Heart right ventricle (tissue), 16 donors: ENCODE measurements around the gene KIF5A. TPM values are rescaled to one million over a fixed set of nuclear protein-coding genes. Genes with fewer than 3 reads are reported as not detected.
A peak's percentile ranks its signal among the peaks of the same experiment; 100 is the strongest.

Source experiments
- ATAC-seq, 8 donors: fragments of 200-7000 bp; cut with Tn5 transposase; one replicate each; pipeline ENCODE4 v1.9.1; 2020; ENCODE audit warnings: mild to moderate bottlenecking in 8 of 8, moderate library complexity in 8 of 8, moderate number of reproducible peaks in 1 of 8
- DNase-seq, 2 donors: peaks; one replicate each; pipeline ENCODE4 v3.0.0-alpha.2; 2020
- H3K27ac ChIP-seq, 10 donors: fragments of 200-600 bp; sonication (generic) in 2 of 10; one replicate each; pipeline versions ENCODE4 v1.5.0 to v1.8.0; 2020 to 2022; ENCODE audit warnings: mild to moderate bottlenecking in 3 of 10
- H3K27me3 ChIP-seq, 7 donors: fragments of 200-600 bp; one replicate each; pipeline ENCODE4 v1.8.0; 2021 to 2022; ENCODE audit warnings: mild to moderate bottlenecking in 2 of 7
- H3K36me3 ChIP-seq, 9 donors: fragments of 200-600 bp; sonication (generic) in 1 of 9; one replicate each; pipeline versions ENCODE4 v1.5.0 to v1.8.0; 2020 to 2022; ENCODE audit warnings: mild to moderate bottlenecking in 2 of 9
- H3K4me1 ChIP-seq, 9 donors: fragments of 200-600 bp; sonication (generic) in 1 of 9; one replicate each; pipeline versions ENCODE4 v1.5.0 to v1.8.0; 2020 to 2022; ENCODE audit warnings: mild to moderate bottlenecking in 4 of 9
- H3K4me3 ChIP-seq, 10 donors: fragments of 200-600 bp; sonication (generic) in 2 of 10; one replicate each; pipeline versions ENCODE4 v1.5.0 to v1.8.0; 2020 to 2022; ENCODE audit warnings: mild to moderate bottlenecking in 7 of 10, moderate library complexity in 2 of 10
- H3K9me3 ChIP-seq, 11 donors: fragments of 200-600 bp in 10 of 11; sonication (generic) in 2 of 11; one replicate each; pipeline versions ENCODE4 v1.5.0 to v1.8.0; 2013 to 2022; ENCODE audit warnings: mild to moderate bottlenecking in 2 of 11, control low read depth in 1 of 11, moderate library complexity in 1 of 11
- CTCF ChIP-seq, 9 donors: fragments of 200-600 bp; sonication (generic) in 2 of 9; IDR thresholded peaks; one replicate each; pipeline versions ENCODE4 v1.5.0 to v1.8.0; 2021 to 2022; ENCODE audit warnings: antibody characterized with exemption in 9 of 9, mild to moderate bottlenecking in 5 of 9, moderate library complexity in 1 of 9
- WGBS, 2 donors: extraction: QIAGEN DNeasy Blood & Tissue Kit; methylation state at CpG; one replicate each; pipeline ENCODE4 v1.1.7; 2013; ENCODE audit warnings: inconsistent platforms in 1 of 2; 5-methylcytosine and 5-hydroxymethylcytosine counted together
- intact Hi-C, 10 donors: fragments of 100-400 bp; cut with DNase I; formaldehyde crosslinking; loops; one replicate each; pipeline versions ENCODE4 v1.11.1 to v1.14.2; 2022
- polyA plus RNA-seq, 2 donors: library from polyadenylated mRNA; stranded (reverse); fragments of 200-250 nt; gene quantifications; one replicate each; pipeline ENCODE4 v1.2.3, GENCODE V29; 2013
- total RNA-seq, 10 donors: library from RNA; stranded (reverse); fragmentation: NEBNext Ultra II Directional in 3 of 10; extraction: Animal tissue kit (Norgen Biotek cat#: 25700) in 3 of 10; gene quantifications; one replicate each; pipeline versions ENCODE4 v1.2.1 to v1.2.4, GENCODE V29; 2021 to 2023
- donor health status: Arrhythmogenic right ventricular cardiomyopathy.
- donor health status: ischemic (EF 13 %, LVEDD 7.1; RV severe dilation, severe dysfunction).
- donor health status: healthy with polysubstance abuse.
- donor health status: DM: no; HTN: yes; CAD: no.
- donor health status: DM: no; HTN: no; CAD: no.
- donor health status: ischemic (EF 25% LVEDD 6.9; RV normal size, moderate dysfunction).
- donor health status: ischemic (EF 25% LVEDD 5.7; RV mildly dilated, moderate dysfunction).
- donor health status: healthy.
- donor health status: DM: yes; HTN: yes; CAD: no.
- donor health status: Ischemic cardiomyopathy.
- donor health status: ischemic (EF 35%, LVEDD 5.7; RV mildly dilated, moderate dysfunction).
- donor health status: nonischemic (EF 11% LVEDD 7.7; RV severe dilation, severe dysfunction).
- donor health status: DM: yes; HTN: yes; CAD: no.
- donor health status: PGD.
- donor health status: ischemic (EF 29% LVEDD 5.4; RV normal size, mild dysfunction).
- donor health status: nonischemic (EF 23%, LVEDD 6.1; RV moderate dilation, normal function).

Gene KIF5A
- total and polyA plus RNA-seq, 12 donors, result 0.05 to 0.29 (median 0.07) TPM; not detected in 5

GRCh38 chr12:57611827-57612710 is 62.2 kb downstream of the KIF5A start:
- Histone ChIP-seq H3K4me1 (peaks cover 0 to 89% (median 33%) of the 10 kb centered on the region in 9 donors), H3K9me3 (no peaks in the 10 kb centered on the region), H3K27me3 (peaks cover 0 to 57% (median 0%) of the 10 kb centered on the region in 7 donors), H3K27ac (peak overlapping the region; percentile 69 to 92 (median 85)), H3K4me3 (peak overlapping the region; percentile 57 to 80 (median 70)), H3K36me3 (peaks cover 0 to 50% (median 6%) of the 10 kb centered on the region in 9 donors)
- no peak for TF ChIP-seq CTCF (IDR thresholded peaks at IDR 0.05)
- no peak for DNase-seq
- ATAC-seq, result no peak
- intact Hi-C loops, result no loop called here
- WGBS, 2 donors, result 11 to 15% methylated on average over 21 to 23 of the region's 23 CpGs

- no peak for TF ChIP-seq CTCF (IDR thresholded peaks at IDR 0.05)
- H3K36me3 ChIP-seq, result peaks cover 0 to 42% (median 6%) of the 10 kb centered on the region in 9 donors
- ATAC-seq, result no peak
- H3K4me1 ChIP-seq, result peaks cover 0 to 81% (median 33%) of the 10 kb centered on the region in 9 donors
- H3K9me3 ChIP-seq, result no peaks in the 10 kb centered on the region
- H3K4me3 ChIP-seq, result peak overlapping the region in 4 of 10 donors; percentile 63 to 77 (median 70)
- intact Hi-C loops, result no loop called here
- no peak for DNase-seq
- peaks cover 0 to 65% (median 0%) of the 10 kb centered on the region in 7 donors for H3K27me3 ChIP-seq
- H3K27ac ChIP-seq, result peak overlapping the region in 5 of 10 donors; percentile 0 to 92 (median 85)
- WGBS, 2 donors, result 86 to 89% methylated on average over 10 of the region's 10 CpGs
Measured at GRCh38 chr12:57612711-57613426, 63.0 kb downstream of the KIF5A start.

GRCh38 chr12:57613427-57614109 is 63.7 kb downstream of the KIF5A start:
- Histone ChIP-seq H3K4me3 (no peak overlapping the region), H3K36me3 (peaks cover 0 to 37% (median 6%) of the 10 kb centered on the region in 9 donors), H3K27ac (peak overlapping the region in 2 of 10 donors; percentile 0 to 91), H3K4me1 (peaks cover 0 to 81% (median 33%) of the 10 kb centered on the region in 9 donors), H3K27me3 (peaks cover 0 to 72% (median 0%) of the 10 kb centered on the region in 7 donors), H3K9me3 (no peaks in the 10 kb centered on the region)
- intact Hi-C loops, result no loop called here
- no peak for ATAC-seq
- TF ChIP-seq CTCF (IDR thresholded peaks at IDR 0.05), result no peak
- WGBS, 2 donors, result 81 to 87% methylated on average over 10 of the region's 10 CpGs
- no peak for DNase-seq
